KBM-7 (cell line): ENCODE results near the gene CCRL2.
"Not testable (repeated sequence)": the region's sequence is repeated elsewhere in the genome, so short reads cannot be mapped to it uniquely, and the experiment has no call there.

Experiments
- DNase-seq: peaks from one replicate; pipeline ENCODE4 v3.0.0-alpha.2; 2015
- in situ Hi-C: fragments of 300-500 bp; cut with MboI; formaldehyde crosslinking; loops from 2 replicates; pipeline ENCODE4 v1.14.3; 2020; ENCODE audit warnings: low sequenced_read_pairs, low pct_unique_long_range_greater_than_20kb, mixed read lengths

Gene CCRL2

DNA sequence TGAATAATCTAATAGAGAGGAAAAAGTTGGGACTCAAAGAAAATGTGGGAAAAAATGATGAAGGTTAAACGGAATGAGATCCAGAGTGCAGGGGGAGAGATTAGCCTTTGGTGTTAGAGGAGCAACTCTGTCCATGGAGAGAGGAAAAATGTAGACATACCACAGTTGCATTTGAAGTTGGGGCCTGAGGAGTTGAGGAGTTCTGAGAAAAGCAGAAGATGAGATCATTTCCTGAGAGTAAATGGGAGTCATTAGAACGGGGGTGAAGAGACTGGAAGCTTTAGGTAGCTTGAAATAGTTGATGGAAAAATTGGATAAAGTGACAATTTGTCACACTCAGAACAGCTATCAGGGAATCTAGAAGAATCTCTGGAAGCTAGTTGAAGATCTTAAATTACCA is 7.5 kb upstream of the CCRL2 start:
- DNase-seq, result peak; percentile 39
- in situ Hi-C loops, result no loop called here

DNA sequence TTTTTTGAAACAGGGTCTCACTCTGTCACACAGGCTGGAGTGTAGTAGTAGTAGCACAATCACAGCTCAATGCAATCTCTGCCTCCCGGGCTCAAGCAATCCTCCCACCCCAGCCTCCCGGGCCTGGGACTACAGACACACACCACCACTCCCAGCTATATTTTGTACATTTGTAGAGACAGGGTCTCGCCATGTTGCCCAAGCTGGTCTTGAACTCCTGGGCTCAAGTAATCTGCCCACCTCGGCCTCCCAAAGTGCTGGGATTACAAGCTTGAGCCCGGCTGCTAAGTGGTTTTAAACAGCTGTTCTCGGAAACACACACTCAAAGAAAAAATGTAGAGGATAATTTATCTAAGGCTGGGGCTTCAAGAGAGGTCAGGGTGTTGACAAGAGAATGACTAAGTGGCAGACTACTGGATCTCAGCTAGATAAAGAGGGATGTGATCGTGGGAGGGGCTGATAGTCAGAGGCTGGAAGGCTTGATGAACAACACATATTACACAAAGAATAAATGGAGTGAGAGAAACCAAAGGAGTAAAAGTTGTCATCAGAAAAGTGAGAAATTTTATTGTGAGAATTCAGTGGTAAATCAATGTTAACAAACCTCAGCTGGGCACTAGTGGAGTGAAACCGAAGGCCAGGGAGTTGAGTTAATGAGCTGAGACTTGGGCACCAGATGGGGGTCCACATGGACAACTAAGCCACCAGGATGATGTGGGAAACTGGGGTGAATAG is 6.9 kb upstream of the CCRL2 start:
- DNase-seq, result no peak
- in situ Hi-C loops, result no loop called here

DNA sequence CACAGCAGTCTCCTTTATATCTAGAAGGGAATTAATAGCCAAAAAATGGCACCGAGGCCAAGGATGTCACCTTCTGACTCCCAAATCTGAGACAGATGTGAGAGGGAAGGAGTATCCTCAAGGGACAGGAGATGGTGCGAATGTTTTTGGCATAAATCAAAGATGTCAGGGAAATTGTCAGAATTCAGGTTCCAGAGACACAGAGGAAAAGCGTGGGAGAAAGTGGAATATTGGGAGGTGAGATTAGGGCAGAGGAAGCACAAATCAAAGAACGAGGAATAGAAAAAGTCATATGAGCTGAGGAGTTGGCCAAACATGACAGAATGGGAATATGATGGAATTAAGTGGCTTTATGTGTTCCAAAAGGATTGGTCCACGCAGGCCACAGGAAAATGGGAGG is 6.2 kb upstream of the CCRL2 start:
- in situ Hi-C loops, result no loop called here
- DNase-seq, result no peak

DNA sequence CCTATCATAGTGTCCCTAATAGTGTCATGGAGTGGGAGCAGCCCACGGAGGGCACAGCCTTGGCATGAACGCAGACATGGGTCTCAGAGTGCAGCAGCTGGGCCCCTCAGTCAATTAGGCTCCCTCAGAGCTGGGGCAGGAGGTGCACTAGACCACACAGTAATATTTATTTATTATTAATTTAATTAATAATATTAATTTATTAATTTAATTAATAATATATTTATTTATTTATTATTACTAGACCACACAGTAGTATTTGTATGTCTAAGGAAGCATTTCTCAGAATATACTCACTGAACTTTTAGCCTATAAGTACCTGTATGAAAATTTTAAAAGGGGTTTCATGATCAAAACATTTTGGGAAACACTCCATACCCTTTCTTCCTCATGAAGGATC is 5.5 kb upstream of the CCRL2 start:
- in situ Hi-C loops, result no loop called here
- no peak for DNase-seq

DNA sequence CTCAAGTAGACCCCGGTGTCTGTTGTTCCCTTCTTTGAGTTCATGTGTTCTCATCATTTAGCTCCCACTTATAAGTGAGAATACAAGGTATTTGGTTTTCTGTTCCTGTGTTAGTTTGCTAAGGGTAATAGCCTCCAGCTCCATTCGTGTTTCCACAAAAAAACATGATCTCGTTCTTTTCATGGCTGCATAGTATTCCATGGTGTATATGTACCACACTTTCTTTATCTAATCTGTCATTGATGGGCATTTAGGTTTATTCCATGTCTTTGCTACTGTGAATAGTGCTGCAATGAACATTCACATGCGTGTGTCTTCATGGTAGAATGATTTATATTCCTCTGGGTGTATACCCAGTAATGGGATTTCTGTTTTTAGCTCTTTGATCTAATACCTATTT is 4.2 kb upstream of the CCRL2 start:
- DNase-seq, in situ Hi-C loops: not testable (repeated sequence)

DNA sequence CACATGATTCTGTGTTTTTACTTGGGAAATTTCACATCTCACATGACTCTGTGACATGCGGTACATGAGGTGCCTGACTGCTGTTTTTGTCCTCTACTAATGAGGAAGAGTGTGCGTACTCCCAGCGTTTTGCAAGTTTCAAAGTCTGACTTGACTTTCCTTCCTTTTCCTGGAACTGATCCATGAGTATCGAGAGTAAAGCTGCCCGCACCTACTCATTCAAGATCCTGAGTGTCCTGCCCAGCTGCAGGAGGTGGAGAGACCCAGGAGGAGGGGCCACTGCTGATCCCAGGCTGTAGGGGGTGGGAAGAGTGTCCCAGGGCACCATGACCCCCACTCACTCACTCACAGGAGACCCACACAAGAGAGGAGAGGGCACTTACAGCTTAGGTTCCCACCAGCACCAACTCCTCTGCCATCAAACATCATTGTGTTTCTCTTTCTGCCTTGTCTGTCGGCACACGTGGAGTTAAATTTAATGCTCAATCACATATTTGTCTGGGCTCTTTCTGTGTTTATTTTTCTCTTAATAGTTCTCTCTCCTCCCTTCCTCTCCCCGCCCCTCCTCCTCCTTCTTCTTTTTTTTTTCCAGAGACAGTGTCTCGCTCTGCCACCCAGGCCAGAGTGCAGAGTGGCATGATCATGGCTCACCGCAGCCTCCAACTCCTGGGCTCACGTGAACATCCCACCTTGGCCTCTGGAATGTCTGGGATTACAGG is 1.6 kb upstream of the CCRL2 start:
- in situ Hi-C loops, result no loop called here
- no peak for DNase-seq

DNA sequence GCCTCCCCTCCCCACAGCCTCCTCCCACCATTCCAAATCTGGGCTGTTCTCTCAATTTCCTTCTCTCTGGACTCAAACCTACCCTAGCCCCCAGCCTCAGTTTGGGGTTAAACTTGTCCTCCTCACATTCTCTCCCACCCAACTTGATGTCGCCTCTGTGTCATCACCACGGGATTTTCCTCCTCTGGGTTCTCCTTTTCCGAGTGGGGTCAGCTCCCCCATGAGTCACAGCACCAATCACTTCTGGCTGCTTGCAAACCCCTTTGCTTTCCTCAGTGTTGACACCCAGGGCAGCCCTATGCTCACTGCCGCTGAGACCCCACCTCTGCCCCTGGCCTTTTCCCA is 644 bp upstream of the CCRL2 start:
- in situ Hi-C loops, result no loop called here
- DNase-seq, result no peak

DNA sequence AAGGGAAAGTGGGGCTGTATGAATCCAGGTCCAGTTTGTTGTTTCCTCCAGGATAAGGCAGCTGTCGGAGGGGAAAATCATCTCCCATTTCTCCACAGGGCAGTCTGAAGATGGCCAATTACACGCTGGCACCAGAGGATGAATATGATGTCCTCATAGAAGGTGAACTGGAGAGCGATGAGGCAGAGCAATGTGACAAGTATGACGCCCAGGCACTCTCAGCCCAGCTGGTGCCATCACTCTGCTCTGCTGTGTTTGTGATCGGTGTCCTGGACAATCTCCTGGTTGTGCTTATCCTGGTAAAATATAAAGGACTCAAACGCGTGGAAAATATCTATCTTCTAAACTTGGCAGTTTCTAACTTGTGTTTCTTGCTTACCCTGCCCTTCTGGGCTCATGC is 911 bp downstream of the CCRL2 start:
- DNase-seq, result no peak
- in situ Hi-C loops, result no loop called here

DNA sequence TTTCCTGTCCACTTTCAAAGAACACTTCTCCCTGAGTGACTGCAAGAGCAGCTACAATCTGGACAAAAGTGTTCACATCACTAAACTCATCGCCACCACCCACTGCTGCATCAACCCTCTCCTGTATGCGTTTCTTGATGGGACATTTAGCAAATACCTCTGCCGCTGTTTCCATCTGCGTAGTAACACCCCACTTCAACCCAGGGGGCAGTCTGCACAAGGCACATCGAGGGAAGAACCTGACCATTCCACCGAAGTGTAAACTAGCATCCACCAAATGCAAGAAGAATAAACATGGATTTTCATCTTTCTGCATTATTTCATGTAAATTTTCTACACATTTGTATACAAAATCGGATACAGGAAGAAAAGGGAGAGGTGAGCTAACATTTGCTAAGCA is 1.8 kb downstream of the CCRL2 start:
- no peak for DNase-seq
- in situ Hi-C loops, result no loop called here

DNA sequence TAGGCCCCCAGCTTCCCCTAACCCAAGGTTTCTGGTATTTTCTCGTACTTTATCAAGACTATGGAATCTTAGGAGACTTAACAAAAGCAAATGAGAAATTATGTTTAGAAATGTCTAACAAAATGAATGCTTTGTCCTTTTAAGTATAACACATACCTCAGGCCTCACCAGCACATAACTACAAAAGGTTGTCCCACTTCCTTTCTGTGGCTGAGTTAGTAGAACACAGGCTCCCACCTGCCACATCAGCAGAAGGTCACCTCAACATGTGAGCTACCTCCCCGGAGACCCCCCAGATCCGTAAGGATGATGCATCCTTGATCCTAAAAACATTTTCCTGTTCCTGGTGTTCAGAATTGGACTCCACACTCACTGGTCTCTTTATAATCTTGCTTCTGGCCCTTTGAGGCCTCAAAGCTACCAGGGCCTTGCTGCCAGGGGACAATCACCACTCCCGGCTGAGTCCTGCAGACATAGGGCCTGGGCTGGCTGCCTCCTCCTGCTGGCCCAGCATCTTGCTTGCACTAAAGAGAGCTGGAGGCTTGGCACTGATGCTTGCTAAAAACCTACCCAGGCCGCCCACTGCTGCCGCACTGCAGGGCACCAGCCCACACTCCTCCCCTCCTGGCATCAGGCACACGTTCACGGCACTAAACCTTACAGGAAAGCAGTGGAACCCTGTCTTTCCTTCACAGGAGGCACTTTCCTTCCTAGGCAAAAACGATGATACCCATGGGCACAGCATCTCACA is 2.9 kb downstream of the CCRL2 start:
- no peak for DNase-seq
- in situ Hi-C loops, result no loop called here

DNA sequence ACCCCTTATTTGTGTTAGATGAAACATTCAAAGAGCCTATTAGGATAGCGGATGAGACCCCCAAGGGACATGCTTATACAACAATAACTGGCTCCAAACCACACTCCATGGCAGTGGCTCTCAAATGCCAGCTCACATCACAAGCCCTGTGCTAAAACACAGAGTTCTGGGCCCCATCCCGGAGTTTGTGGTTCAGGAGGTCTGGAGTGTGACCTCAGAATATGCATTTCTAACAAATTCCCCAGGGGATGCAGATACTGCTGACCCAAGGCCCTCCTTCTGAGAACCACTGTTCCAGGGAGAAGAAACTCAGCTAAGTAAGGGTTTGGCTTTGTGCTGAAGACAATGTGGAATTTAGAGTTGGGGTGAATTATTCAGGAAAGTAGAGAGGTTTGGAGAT is 3.6 kb downstream of the CCRL2 start:
- in situ Hi-C loops, result no loop called here
- DNase-seq, result no peak

DNA sequence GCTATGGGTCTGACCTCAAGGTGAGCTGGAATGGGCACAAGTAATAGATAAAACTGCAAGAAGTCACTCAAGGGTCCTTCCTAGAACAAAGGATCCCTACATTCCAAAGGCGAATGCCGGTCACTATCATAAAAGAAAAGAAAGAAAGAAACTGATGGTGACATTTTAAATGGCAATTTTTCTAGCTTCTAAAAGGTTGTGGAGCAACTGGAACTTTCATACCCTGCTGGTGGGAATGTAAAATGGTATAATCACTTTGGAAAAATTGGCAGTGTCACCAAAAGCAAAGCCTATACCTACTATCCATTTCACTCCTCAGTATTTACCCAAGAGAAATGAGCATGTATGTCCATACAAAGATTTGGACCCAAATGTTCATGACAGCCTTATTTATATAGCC is 4.2 kb downstream of the CCRL2 start:
- in situ Hi-C loops, result no loop called here
- no peak for DNase-seq

DNA sequence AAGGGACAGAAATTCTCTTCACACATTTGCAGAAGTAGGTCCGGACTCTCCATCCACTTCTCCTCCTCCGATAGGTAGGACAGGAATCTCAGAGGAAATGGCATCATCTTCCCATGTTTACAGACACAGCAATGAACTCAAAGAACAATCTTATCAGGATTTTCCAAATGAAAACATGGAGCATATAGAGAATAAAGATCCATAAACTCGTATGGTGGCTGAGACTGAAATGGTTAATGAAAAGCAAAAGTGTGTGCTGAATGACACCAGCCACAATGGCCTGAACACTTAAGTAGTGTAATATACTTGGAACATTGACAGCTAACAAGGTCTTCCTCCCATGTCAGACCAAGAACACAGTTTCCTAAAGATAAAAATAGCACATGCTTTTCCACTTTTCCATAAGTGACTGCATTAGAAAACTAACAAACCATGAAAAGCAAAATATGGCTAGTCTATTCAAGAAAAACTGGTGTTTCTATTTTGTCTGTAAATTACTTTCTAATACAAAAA is 5.8 kb downstream of the CCRL2 start:
- in situ Hi-C loops, result no loop called here
- no peak for DNase-seq

DNA sequence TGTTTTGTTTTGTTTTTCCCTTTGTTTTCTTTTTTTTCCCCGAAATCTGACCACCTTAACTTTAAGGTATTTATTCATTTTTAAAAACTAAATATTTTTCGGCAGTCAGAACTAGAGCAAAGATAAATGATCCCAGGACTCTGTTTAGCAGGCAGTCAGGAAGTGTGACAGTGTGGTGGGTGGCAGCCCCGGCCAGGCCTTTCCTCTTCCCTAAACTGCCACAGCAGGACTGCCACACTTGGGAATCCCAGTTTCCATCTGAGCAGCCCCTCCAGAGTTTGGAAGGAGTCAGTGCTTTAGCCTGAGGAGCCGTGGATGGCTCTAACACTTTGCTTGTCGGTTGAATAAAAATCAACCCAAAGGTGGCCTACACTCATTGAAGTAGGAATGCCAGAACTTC is 6.9 kb downstream of the CCRL2 start:
- in situ Hi-C loops, result no loop called here
- DNase-seq, result no peak

DNA sequence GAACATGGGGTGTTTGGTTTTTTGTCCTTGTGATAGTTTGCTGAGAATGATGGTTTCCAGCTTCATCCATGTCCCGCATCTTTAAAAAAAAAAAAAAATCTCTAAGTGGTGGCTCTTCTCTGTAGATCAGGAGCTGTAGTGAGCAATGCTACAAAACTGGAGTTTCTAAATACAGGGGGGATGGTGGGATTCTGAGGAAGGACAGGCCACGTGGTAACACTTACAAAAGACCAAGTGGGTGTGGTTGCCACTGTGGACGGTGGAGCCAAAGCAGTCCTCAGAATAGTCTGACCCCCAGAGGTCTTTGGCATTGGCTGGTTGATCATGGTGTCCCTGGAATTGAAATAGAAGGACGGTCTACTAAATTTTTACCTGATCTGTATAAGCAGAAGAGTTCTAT is 7.7 kb downstream of the CCRL2 start:
- in situ Hi-C loops, result no loop called here
- DNase-seq, result no peak

DNA sequence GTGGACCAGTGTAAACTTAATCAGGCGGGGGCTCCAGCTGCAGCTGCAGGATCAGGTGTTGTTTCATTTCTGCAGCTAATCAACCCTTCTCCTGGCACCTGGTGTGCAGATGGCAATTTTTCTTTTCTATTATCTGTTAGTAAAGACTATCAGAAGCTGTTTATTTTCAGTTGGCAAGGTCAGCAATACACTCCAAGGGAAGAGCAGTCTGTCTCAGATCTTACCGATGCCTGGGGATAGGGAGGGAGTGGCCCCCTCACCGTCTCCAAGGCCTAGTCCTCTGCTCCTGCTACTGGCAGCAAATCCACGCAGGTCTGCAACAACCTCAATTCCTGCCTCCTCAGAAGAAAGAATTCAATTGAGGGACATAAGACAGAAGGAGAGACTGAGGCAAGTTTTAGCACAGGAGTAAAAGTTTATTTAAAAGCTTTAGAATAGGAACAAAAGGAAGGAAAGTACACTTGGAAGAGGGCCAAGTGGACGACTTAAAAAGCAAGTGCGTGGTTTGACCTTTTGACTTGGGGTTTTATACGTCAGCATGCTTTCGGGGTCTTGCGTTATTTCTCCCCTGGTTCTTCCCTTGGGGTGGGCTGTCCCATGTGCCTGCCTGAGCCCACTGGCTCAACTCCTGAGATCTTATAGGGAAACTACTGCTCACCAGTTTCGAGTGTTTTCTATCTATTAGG is 9.2 kb downstream of the CCRL2 start:
- DNase-seq, result no peak
- in situ Hi-C loops, result no loop called here

DNA sequence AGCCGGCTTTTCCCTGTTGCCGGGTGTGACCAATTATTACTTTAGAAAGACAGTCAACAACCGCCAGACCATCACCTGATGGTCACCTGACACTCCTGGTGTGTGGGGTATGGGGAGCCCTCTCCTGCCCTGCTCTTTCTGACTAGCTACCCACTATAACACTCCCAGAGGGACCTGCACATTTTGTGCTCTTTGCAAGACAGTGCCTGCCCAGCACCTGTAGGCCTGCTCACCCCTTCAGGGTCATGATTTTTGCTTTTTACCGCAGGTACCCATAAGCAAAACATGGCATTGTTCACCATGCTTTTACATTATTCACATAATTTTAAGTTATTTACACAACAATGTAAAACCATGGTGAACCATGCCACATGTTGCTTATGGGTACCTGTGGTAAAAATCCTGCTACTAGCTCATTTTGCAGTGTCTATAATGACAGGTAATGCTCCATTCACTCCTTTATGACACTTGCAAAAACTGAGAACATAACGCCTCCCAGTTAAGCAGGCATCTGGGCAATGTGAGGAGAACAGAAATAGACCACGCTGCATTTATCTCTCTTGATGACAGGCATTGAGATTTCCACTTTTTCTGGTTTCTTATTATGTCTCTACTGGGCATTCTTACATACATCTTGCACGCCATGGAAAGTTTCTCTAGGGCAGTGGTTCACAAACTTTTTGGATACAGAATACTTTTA is 9.9 kb downstream of the CCRL2 start:
- no peak for DNase-seq
- in situ Hi-C loops, result no loop called here

DNA sequence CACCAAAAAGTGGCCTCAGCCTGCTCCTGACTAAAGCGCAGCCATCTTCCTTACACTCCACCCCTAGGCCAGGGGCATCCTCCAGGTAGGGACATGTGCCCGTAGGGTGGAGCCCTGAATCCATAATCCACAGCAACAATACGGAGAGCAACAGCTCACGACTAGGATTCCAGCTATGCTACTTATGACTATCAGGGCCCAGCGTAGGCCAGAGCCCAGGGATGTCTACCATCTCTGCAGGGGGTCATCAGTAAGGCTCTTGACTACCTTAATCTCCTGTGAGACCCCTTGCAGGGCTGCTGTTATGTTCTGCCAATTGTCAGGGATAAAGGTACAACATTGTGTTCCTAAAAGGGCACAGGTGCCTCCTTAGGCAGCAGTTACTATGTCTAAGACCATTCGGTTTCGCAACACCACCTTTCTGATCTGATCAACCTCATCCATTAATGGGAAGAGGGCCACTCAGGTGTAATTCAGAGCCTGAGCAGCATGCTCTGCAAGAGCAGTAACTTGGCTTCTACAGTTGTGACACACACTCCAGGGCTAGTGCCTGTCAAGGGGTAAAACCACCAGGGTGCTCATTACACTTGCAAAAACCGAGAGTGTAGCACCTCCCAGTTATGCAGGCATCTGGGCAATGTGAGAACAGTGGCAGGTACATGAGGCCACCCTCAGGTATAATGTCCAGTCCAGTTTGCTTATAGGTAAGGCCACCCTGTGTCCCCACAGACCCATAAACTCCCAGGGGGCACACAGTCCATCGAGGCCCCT is 11.0 kb downstream of the CCRL2 start:
- no peak for DNase-seq
- in situ Hi-C loops, result no loop called here
